B cell (primary cell): Measurements from ENCODE around the gene NID1. TPM values are rescaled to one million over a fixed set of nuclear protein-coding genes. Genes with fewer than 3 reads are reported as not detected.

Experiments
- ATAC-seq: fragments of 200-7000 bp; cut with Tn5 transposase; one replicate; pipeline ENCODE4 v1.10.0; 2021; ENCODE audit warnings: low read depth, mild to moderate bottlenecking, moderate number of reproducible peaks, moderate library complexity
- CTCF ChIA-PET: fragments of 350-600 bp; sonication (Branson Sonifier 250); formaldehyde crosslinking; loops from one replicate; lab custom pipeline; 2021; ENCODE audit warnings: antibody characterized with exemption, inconsistent platforms; lab: Charles Lee
- POLR2A ChIA-PET: fragments of 350-600 bp; sonication (Branson Sonifier 250); formaldehyde crosslinking; loops from one replicate; lab custom pipeline; 2021; ENCODE audit warnings: antibody characterized with exemption; lab: Charles Lee
- DNase-seq: peaks from one replicate; pipeline ENCODE4 v3.0.0; 2013
- H2AFZ ChIP-seq: 2 replicates; pipeline ENCODE4 v1.6.1; 2012; ENCODE audit warnings: mild to moderate bottlenecking, low read depth, low read length; ENCODE audit not compliant: insufficient read depth, poor library complexity, severe bottlenecking
- H3K27ac ChIP-seq, 2 donors: 1 replicate in 1 of 2; 2 replicates in 1 of 2; pipeline ENCODE4 v1.5.1; 2012 to 2013; ENCODE audit warnings: low read length in 2 of 2, mild to moderate bottlenecking in 2 of 2, moderate library complexity in 1 of 2
- H3K27me3 ChIP-seq, 4 experiments: fragments of 200-600 bp in 1 of 4; sonication (generic) in 1 of 4; replicated peaks in 1 of 4; 1 replicate in 2 of 4; 2 replicates in 2 of 4; pipeline versions ENCODE4 v1.6.1 to v1.7.0; 2013 to 2016; ENCODE audit warnings: low read length in 3 of 4, mild to moderate bottlenecking in 2 of 4, mixed read lengths in 1 of 4, moderate library complexity in 1 of 4; ENCODE audit not compliant: insufficient read depth in 4 of 4, control insufficient read depth in 3 of 4; ENCODE audit errors: control extremely low read depth in 1 of 4
- H3K36me3 ChIP-seq, 2 experiments: replicated peaks in 1 of 2; 1 replicate in 1 of 2; 2 replicates in 1 of 2; pipeline versions ENCODE4 v1.6.1 to v1.7.1; 2013; ENCODE audit warnings: low read length in 1 of 2; ENCODE audit not compliant: insufficient read depth in 2 of 2, control insufficient read depth in 1 of 2; ENCODE audit errors: control extremely low read depth in 1 of 2, extremely low read depth in 1 of 2
- H3K4me1 ChIP-seq, 2 donors: fragments of 200-600 bp in 1 of 2; sonication (generic) in 1 of 2; 1 replicate in 1 of 2; 2 replicates in 1 of 2; pipeline versions ENCODE4 v1.5.1 to v1.6.1; 2013 to 2017; ENCODE audit warnings: low read length in 2 of 2; ENCODE audit not compliant: control insufficient read depth in 2 of 2, insufficient read depth in 2 of 2
- H3K4me2 ChIP-seq: replicated peaks from 2 replicates; pipeline ENCODE3; 2012; ENCODE audit warnings: mild to moderate bottlenecking, low read depth, low read length; ENCODE audit not compliant: poor library complexity, severe bottlenecking
- H3K4me3 ChIP-seq, 5 experiments: fragments of 200-600 bp in 1 of 5; sonication (generic) in 1 of 5; 1 replicate in 3 of 5; 2 replicates in 2 of 5; pipeline versions ENCODE4 v1.5.1 to v1.7.0; 2011 to 2016; ENCODE audit warnings: low read length in 4 of 5, mild to moderate bottlenecking in 4 of 5, low read depth in 2 of 5, control low read depth in 1 of 5, moderate library complexity in 1 of 5; ENCODE audit not compliant: insufficient read depth in 1 of 5; ENCODE audit errors: control extremely low read depth in 1 of 5, extremely low read depth in 1 of 5
- H3K79me2 ChIP-seq: fragments of 200-600 bp; sonication (generic); one replicate; pipeline ENCODE4 v1.6.0; 2016; ENCODE audit warnings: low read length; ENCODE audit not compliant: control insufficient read depth, insufficient read depth
- H3K9ac ChIP-seq: fragments of 200-600 bp; sonication (generic); 2 replicates; pipeline ENCODE4 v1.6.1; 2017; ENCODE audit warnings: mild to moderate bottlenecking, low read length, moderate library complexity
- H3K9me3 ChIP-seq, 3 donors: one replicate each; pipeline versions ENCODE4 v1.6.1 to v1.7.1; 2013; ENCODE audit warnings: low read length in 2 of 3; ENCODE audit not compliant: control insufficient read depth in 2 of 3, insufficient read depth in 1 of 3; ENCODE audit errors: control extremely low read depth in 1 of 3
- H4K20me1 ChIP-seq: 2 replicates; pipeline ENCODE4 v1.6.0; 2012; ENCODE audit warnings: mild to moderate bottlenecking, low read length; ENCODE audit not compliant: insufficient read depth, control insufficient read depth, poor library complexity, severe bottlenecking
- H3K27ac Mint-ChIP-seq: one replicate; pipeline ENCODE4 v1.8.0; 2021; ENCODE audit warnings: mixed read lengths
- H3K27me3 Mint-ChIP-seq: one replicate; pipeline ENCODE4 v1.8.0; 2021; ENCODE audit warnings: mixed read lengths
- H3K4me1 Mint-ChIP-seq: one replicate; pipeline ENCODE4 v1.8.0; 2021; ENCODE audit warnings: mixed read lengths
- H3K4me3 Mint-ChIP-seq: one replicate; pipeline ENCODE4 v1.8.0; 2021; ENCODE audit warnings: mixed read lengths
- H3K9me3 Mint-ChIP-seq: one replicate; pipeline ENCODE4 v1.8.0; 2022; ENCODE audit warnings: mixed read lengths; ENCODE audit not compliant: insufficient read depth
- EZH2 ChIP-seq: IDR thresholded peaks from 2 replicates; pipeline ENCODE4 v1.6.1; 2012; ENCODE audit warnings: borderline replicate concordance, low read depth, mild to moderate bottlenecking, moderate library complexity, low read length; ENCODE audit not compliant: insufficient read depth, poor library complexity, severe bottlenecking
- WGBS: methylation state at CpG from one replicate; pipeline ENCODE4 v1.1.5; 2013; ENCODE audit warnings: missing lambda C conversion rate; ENCODE audit not compliant: insufficient coverage; 5-methylcytosine and 5-hydroxymethylcytosine counted together
- intact Hi-C: fragments of 100-400 bp; cut with micrococcal nuclease; formaldehyde crosslinking; loops from one replicate; pipeline ENCODE4 v1.10.0; 2022
- polyA plus RNA-seq: library from polyadenylated mRNA; depleted of rRNA; stranded (reverse); fragments of >200 nt; gene quantifications from 2 replicates; pipeline ENCODE4 v1.2.3, GENCODE V29; 2012
- total RNA-seq, 2 donors: library from RNA; stranded (reverse); fragments of 120-200 nt in 1 of 2; gene quantifications; 1 replicate in 1 of 2; 2 replicates in 1 of 2; pipeline versions ENCODE4 v1.2.3 to v1.2.4, GENCODE V29; 2013 to 2022
- TF ChIP-seq, protein P1 (sequence below): fragments of 200-600 bp; IDR thresholded peaks from one replicate; pipeline ENCODE4 v1.8.0; 2022; ENCODE audit warnings: antibody characterized with exemption, mild to moderate bottlenecking

The NID1 gene
- total and polyA plus RNA-seq, 2 donors (not counting 1 experiment from before 2014, with no cell fraction given): 0.06 TPM; not detected in 1

GRCh38 chr1:236057546-236057945 is 7.3 kb downstream of the NID1 start:
- no peaks in the 10 kb centered on the region for H3K36me3 ChIP-seq
- intact Hi-C loops: no loop called here
- ChIA-PET CTCF (no interaction called here), POLR2A (no interaction called here)
- H3K27me3 ChIP-seq: peaks cover 0 to 11% (median under 1%) of the 10 kb centered on the region in 4 experiments
- H3K9me3 Mint-ChIP-seq: no peaks in the 10 kb centered on the region
- H3K27ac ChIP-seq: no peak overlapping the region
- no peaks in the 10 kb centered on the region for H4K20me1 ChIP-seq
- peaks cover 0 to 2% (median 0%) of the 10 kb centered on the region in 3 donors for H3K9me3 ChIP-seq
- no peak overlapping the region for H2AFZ ChIP-seq
- no peak overlapping the region for H3K4me3 ChIP-seq
- peaks cover 3% of the 10 kb centered on the region for H3K4me1 Mint-ChIP-seq
- H3K4me3 Mint-ChIP-seq: no peak overlapping the region
- peaks cover 37% of the 10 kb centered on the region for H3K27me3 Mint-ChIP-seq
- TF ChIP-seq EZH2: no peak
- TF ChIP-seq, protein P1, sequence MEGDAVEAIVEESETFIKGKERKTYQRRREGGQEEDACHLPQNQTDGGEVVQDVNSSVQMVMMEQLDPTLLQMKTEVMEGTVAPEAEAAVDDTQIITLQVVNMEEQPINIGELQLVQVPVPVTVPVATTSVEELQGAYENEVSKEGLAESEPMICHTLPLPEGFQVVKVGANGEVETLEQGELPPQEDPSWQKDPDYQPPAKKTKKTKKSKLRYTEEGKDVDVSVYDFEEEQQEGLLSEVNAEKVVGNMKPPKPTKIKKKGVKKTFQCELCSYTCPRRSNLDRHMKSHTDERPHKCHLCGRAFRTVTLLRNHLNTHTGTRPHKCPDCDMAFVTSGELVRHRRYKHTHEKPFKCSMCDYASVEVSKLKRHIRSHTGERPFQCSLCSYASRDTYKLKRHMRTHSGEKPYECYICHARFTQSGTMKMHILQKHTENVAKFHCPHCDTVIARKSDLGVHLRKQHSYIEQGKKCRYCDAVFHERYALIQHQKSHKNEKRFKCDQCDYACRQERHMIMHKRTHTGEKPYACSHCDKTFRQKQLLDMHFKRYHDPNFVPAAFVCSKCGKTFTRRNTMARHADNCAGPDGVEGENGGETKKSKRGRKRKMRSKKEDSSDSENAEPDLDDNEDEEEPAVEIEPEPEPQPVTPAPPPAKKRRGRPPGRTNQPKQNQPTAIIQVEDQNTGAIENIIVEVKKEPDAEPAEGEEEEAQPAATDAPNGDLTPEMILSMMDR: no peak
- ATAC-seq (no peak), DNase-seq (no peak)
- H3K4me2 ChIP-seq: no peak overlapping the region
- H3K4me1 ChIP-seq: no peaks in the 10 kb centered on the region
- no peaks in the 10 kb centered on the region for H3K79me2 ChIP-seq
- no peak overlapping the region for H3K27ac Mint-ChIP-seq
- H3K9ac ChIP-seq: no peak overlapping the region
- no CpG with 5 or more reads among the region's 5 CpGs for WGBS

GRCh38 chr1:236052232-236052993 is 12.5 kb downstream of the NID1 start:
- Histone ChIP-seq H3K4me1 (no peaks in the 10 kb centered on the region), H3K4me3 (no peak overlapping the region), H3K9me3 (peaks cover 0 to 2% (median 0%) of the 10 kb centered on the region in 3 donors), H2AFZ (no peak overlapping the region), H4K20me1 (no peaks in the 10 kb centered on the region), H3K9ac (no peak overlapping the region), H3K79me2 (no peaks in the 10 kb centered on the region), H3K36me3 (no peaks in the 10 kb centered on the region), H3K4me2 (no peak overlapping the region), H3K27ac (no peak overlapping the region), H3K27me3 (peaks cover 0 to 4% (median 2%) of the 10 kb centered on the region in 4 experiments)
- Mint-ChIP-seq H3K27me3 (peaks cover 32% of the 10 kb centered on the region), H3K4me1 (no peaks in the 10 kb centered on the region), H3K4me3 (no peak overlapping the region), H3K9me3 (no peaks in the 10 kb centered on the region), H3K27ac (no peak overlapping the region)
- ATAC-seq: no peak
- CTCF ChIA-PET: interaction anchor here (0.8 kb wide), 1 partner anchor 9 kb away, joined by 3 read pairs; no protein-coding TSS in a partner anchor
- TF ChIP-seq EZH2: no peak
- TF ChIP-seq, protein P1: no peak
- no peak for DNase-seq
- POLR2A ChIA-PET: interaction anchor here (0.6 kb wide), 1 partner anchor 11 kb away, joined by 5 read pairs; no protein-coding TSS in a partner anchor
- intact Hi-C loops: no loop called here
- whole genome bisulfite sequencing: 24% methylated on average over 7 of the region's 12 CpGs
